COLO668 (cell line): ENCODE measurements around the gene OLFM1.
"Not testable (repeated sequence)": the region's sequence is repeated elsewhere in the genome, so short reads cannot be mapped to it uniquely, and the experiment has no call there.

Experiments used
- DNase-seq: peaks from one replicate; lab custom pipeline; 2025; ENCODE audit not compliant: unreplicated experiment; lab: John Stamatoyannopoulos, UW

Gene OLFM1

GRCh38 chr9:135105938-135106491, 18.5 kb downstream of the OLFM1 start:
- DNase-seq, result no peak

GRCh38 chr9:135106551-135107270, 19.2 kb downstream of the OLFM1 start:
- no peak for DNase-seq

GRCh38 chr9:135107581-135108235, 20.2 kb downstream of the OLFM1 start:
- no peak for DNase-seq

- DNase-seq, result no peak
Measured at GRCh38 chr9:135108831-135109510, 21.5 kb downstream of the OLFM1 start.

- no peak for DNase-seq
Measured at GRCh38 chr9:135109650-135110049, 22.2 kb downstream of the OLFM1 start.

- no peak for DNase-seq
Measured at GRCh38 chr9:135110416-135110815, 22.9 kb downstream of the OLFM1 start.

GRCh38 chr9:135111600-135111999, 24.1 kb downstream of the OLFM1 start:
- DNase-seq, result not testable (repeated sequence)

- DNase-seq, result no peak
Measured at GRCh38 chr9:135116371-135116770, 28.9 kb downstream of the OLFM1 start.

- DNase-seq, result no peak
Measured at GRCh38 chr9:135116881-135117280, 29.4 kb downstream of the OLFM1 start.

GRCh38 chr9:135117281-135117680, 29.8 kb downstream of the OLFM1 start:
- DNase-seq, result no peak

GRCh38 chr9:135119496-135120064, 32.1 kb downstream of the OLFM1 start:
- no peak for DNase-seq

- no peak for DNase-seq
Measured at GRCh38 chr9:135120249-135120648, 32.8 kb downstream of the OLFM1 start.

GRCh38 chr9:135122316-135122715, 34.8 kb downstream of the OLFM1 start:
- DNase-seq, result no peak

GRCh38 chr9:135123126-135123772, 35.8 kb downstream of the OLFM1 start:
- no peak for DNase-seq

- DNase-seq, result no peak
Measured at GRCh38 chr9:135123773-135124134, 36.3 kb downstream of the OLFM1 start.

- no peak for DNase-seq
Measured at GRCh38 chr9:135126451-135127187, 39.2 kb downstream of the OLFM1 start.

GRCh38 chr9:135127718-135128670, 40.5 kb downstream of the OLFM1 start:
- no peak for DNase-seq

- DNase-seq, result no peak
Measured at GRCh38 chr9:135129137-135129695, 41.7 kb downstream of the OLFM1 start.
